NCI-H226 (cell line): ENCODE data around the gene AATK.

ENCODE experiments used
- DNase-seq: peaks from one replicate; pipeline ENCODE4 v3.0.0-alpha.2; 2015

AATK gene

DNA sequence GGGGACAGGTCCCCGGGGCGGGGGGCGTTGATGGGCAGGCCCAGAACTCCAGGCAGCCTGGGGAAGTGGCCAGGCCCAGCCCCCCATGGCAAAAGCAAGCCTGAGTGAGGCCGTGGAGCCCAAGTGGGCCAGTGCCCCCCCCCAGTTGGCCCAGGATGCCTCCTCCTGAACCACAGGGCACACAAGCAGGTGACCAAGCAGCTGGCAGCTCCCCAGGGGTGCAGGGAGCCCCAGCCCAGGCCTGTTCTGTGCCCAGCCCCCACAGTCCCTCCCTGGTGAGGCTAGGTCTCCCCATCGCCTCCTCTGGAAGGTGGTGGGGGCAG is 38.9 kb downstream of the AATK start:
- no peak for DNase-seq

DNA sequence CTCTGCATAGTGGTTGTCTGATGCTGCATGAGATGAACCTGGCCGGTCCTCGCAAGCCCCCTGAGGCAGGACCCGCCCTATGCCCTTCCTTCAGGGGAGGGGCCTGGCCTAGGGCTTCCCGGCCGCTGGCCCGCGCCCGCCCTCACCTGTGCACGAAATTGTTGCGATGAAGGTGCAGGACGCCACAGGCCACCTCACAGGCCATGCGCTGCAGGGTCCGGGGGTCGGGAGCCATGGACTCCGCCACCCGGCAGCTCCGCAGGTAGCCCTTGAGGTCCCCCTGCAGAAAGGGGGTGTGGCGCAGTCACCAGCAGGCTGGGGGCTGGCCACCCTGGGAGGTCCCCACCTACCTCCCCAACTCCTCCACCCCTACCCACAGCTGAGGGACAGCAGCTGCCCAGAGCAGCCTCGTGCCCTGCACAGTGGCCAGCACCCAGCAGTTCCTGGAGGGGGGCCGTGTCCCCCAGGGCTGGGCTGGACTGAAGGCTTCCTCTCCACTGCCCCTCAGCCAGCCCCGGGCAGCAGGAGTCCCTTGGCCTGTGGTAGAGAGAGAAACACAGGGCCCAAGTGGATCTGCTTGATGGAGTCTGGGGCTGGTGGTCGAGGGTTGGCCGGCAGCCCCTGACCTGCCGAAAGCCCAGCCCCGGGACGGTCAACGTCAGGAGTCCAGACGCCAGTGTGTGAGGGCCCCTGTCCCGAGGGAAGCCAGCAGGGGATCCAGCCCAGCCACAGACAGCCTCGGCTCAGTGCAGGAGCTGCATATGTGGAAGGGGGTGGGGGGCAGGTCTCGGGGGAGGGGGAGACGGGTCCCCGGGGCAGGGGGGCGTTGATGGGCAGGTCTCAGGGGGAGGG is 39.5 kb downstream of the AATK start:
- DNase-seq: no peak

DNA sequence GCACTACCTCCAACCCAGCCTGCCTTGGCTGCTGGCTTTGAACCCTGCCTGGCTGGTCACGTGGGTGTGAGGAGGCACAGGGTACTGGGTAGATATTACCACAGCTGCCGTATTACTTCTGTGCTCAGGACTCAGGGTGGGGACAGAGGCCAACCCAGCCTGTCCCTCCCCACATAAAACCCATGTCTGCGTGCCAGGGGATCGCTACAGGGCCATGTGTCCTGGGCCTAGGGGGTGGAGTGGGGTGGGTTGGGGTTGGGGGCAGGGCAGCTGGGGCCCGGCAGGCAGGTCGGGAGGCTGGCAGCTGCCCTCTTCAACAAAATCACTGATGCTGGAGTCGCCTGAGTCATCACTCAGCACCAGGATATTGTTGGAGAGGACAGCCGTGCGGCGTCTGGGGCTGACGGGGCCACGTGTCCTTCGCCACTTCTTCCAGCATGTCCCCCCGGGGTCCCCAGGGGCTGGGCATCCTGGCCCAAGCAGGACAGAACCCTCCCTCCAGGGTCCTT is 40.4 kb downstream of the AATK start:
- no peak for DNase-seq

DNA sequence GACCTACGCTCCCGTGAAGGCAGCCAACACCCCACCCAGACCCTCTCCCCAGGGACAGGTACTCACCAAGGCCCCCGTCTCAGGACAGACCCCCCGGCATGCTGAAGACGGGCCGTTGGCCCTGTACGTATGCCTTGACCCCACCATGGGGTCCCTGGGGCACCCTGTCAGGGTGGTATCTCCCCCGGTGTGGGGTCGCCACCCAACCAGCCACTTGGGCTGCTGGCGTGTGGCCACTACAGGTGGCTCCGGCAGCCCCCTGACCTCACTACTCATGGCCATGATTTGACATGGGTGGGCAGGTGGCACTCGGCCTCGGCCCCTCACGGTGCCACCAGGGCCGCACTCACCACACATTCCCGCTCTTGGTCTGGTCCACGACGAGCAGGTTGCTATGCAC is 41.6 kb downstream of the AATK start:
- DNase-seq: no peak

DNA sequence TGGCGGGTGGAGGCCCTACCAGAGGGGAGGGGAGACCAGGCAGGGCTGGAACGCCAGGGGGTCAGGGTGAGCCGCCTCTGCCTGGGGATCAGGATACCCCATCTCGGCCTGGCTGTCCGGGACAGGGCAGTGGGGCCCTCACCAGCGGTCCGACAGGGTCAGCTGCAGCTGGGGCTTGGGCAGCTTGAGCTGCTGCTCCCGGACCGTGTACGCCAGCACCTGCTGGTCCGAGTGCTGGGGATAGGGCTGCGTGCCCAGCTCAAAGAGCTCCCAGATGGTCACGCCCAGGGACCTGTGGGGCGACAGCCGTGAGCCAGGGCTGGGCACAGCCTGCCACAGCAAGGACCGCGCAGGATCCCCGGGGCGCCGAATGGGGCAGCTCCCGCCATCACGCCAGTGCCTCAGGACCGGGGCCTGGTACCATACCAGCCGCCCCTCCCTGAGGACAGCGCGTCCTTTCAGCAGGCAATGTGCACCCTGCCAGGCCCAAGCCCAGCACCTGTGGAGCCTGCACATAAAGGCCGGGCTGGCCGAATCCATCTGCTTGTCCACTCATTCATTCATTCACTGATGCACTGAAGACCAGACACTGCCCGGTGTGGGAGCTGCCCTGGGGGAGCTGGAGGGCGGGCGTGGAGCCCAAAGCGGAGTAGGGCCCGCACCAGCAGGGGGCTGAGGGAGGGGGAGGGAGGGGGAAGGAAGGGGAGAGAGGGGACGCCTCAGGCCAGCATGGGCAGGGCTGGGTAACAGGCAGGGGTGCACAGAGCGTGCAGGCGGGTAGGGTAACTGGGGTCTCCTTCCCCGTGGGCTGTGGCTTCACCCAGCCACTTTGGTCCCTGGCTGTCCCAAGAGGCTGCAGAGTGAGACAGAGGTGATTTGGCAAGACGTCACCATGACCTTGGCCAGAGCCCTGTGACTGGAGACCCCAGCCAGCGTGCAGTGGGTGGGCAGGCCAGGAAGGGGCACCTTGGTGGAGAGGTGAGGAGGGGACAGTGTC is 42.7 kb downstream of the AATK start:
- no peak for DNase-seq

DNA sequence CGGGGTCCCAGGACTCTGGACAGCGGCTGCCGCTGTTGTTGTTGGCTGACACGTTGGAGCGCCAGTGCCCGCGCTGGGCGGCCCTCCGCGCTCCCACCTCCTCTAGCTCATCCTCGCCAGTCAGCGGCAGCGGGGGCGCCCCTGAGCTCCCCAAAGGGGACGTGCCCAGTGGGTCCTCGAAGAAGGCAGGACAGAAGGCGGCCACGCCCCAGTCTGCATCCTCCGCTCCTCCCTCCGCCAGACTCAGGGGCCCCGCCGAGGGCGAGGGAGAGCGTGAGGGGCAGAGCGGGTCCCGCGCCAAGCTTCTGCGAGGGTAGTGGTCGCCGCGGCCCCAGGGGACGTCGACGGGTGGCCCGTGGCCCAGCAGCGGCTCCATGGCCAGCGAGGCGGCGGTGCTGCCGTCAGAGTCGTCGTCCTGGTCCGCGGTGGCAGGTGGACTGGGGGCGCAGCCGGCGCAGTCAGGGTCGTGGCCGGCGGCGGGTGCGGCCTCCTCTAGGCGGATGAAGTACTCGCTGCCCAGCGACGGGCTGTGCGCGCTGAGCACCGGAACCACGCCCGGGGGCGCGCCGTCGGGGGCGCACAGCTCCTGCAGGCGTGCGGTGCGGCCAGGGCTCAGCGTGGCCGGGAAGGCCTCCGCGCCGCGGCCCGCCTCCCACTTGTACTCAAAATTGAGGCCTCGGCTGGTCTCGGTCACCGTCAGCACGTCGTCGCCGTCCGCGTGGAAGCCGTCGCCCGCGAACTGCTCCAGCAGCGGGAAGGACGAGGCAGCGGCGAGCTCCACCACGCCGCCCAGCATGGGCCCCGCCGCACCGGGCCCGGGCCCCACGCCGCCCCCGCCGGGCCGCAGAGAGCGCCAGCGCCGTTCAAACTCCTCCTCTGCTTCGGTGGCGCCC is 43.9 kb downstream of the AATK start:
- no peak for DNase-seq

DNA sequence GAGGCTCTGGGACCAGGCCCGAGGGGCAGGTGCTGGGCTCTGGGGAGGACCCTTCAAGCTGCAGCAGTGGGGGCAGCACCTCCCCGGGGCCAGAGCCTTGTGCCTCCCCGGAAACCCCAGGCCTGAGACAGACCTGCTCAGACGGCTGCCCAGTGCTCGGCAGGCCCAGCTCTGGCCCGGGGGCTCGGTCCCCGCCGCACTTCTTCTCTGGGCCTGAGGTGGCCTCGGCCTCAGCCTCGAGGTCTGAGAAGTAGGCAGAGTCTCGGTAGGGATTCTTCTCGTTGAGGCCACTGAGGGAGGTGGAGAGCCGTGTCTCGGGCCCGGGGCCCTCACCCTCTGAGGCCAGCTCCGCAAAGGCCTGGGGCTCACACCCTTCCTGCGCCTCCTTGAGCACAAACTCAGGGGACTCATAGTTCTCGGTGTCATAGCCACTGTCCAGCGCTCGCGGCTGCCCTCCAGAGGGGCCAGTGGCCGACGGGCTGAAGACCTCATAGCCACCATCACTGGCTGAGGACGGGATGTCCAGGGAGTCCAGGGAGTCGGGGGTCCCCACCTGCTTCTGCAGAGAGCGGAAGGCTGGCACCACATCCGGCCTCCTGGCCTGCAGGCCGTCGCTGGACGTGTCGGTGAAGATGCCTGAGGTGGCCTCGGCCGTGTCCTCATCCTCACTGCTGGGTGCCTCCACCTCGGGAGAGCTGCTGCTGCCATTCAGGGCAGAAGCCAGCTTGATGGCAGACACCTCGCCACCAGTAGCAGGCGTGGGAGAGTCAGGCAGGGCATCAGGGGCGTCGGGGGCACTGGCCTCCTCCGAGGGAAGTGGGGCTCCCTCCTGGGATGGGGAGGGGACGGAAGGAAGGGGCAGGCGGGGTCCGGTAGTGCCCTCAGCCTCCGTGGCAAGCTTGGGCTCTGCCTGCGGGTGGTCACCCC is 45.1 kb downstream of the AATK start:
- no peak for DNase-seq

DNA sequence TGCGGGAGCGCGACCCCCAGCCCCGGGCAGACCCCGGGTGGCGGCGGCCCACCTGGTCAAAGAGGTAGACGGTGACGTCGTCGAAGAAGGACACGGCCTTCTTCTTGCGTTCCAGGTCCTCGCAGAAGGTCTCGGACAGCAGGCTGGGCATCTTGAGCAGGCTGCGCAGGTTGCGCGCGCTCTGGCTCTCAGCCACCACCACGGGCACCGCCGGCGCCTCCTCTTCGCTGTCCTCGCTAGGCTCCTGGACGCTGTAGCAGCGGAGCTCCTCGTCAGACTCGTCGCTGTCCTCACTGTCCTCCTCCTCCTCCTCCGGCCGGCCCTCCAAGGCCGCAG is 45.9 kb downstream of the AATK start:
- DNase-seq: no peak

DNA sequence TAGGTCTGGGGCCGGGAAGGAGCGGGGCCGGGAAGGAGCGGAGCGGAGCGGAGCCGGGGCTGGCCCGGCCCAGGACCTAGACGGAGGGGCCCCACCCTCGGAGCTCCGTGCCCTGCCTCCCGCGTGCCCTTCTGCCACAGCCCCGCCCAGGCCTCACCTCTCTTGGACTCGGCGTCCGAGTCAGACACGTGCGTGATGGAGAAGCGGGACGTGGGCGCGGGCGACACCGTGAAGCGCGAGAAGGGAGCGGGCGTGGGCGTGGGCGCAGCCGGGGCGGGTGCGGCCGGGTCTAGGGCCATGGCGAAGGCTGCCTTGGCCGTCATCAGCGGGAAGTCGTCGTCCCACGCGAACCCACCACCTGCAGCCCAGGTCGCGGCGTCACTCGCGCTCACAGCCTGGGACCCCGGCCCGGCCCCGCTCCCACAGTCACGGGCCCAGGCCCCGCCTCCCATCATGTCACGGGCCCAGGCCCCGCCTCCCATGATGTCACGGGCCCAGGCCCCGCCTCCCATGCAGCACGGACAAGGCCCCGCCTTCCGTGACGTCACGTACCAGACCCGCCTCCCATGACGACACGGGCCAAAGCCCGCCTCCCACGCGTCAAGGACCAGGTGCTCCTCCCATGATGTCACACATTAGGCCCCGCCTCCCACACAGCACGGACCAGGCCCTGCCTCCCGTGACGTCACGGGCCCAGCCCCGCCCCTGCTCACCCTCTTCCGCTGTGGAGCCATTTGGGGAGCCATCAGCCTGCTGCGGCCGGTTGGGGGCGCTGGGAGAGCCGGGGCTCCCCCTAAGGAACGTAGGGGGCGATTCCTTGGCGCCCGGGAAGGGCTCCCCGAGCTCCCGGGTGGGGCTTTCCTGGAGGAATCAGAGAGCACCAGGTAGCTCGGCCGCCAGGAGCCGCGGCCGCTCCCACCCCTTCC is 46.5 kb downstream of the AATK start:
- DNase-seq: peak; percentile 90

DNA sequence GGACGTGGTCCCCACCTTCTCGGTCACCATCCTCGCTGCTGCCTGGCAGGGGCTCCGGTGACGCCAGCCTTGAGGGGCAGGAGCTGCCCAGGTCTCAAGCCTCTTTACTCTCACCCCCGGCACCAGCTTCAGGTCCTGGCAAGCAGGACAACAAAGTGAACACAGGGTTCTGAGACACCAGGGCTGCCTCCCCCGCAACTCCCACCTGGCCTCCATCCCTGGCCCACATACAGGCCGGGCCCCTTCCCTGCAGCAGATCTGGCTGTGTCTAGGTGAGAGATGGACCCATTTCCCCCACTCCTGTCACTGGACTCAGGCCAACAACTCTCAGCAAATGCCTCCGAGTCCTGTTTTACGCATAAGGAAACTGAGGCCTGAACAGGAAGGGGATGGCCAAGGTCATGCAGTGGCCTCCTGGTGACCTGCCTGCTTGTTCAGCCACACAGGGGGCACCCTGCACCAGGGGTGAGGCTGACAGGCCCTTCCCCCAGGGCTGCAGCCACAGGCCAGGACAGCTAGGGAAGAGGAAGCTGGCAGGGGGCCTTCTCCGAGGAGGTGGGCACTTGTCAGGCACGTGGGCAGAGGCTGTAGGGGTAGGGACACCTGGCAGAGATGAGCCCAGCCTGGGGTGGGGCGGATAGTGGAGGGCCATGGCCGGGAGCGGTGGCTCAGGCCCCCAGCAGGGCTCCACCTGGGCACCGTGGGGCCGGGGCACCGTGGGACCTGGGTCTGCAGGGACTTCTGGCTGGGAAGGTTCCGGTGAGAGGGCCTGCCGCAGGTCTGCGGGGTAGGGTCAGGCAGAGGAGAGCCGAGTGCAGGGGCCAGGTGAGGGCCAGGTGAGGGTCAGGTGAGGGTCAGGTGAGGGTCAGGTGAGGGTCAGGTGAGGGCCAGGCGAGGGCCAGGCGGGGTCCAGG is 47.5 kb downstream of the AATK start:
- DNase-seq: no peak

DNA sequence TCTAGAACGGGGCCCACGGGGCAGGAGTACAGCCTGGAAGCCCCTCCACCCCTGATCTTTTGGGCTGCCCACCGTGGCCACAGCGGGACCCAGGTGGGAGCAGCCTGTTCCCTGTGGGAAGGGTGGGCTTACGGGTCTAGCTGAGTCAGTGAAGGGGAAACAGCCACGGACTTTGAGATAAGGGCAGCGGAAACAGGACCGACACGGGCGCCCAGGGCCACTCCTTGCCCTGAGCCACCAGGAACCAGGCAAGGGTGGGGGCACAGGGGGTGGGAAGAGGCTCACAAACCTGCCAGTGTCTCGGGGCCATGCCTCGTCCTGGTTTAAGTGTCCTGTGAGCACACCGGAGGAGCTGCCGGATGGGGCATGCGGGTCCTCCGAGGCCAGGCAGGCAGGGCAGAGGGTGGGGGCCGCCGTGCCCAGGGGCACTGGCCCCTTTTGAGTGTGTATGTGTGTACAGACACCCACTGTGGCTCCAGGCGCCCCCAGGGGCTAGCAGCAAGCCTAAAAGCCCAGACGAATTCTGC is 48.3 kb downstream of the AATK start:
- no peak for DNase-seq

DNA sequence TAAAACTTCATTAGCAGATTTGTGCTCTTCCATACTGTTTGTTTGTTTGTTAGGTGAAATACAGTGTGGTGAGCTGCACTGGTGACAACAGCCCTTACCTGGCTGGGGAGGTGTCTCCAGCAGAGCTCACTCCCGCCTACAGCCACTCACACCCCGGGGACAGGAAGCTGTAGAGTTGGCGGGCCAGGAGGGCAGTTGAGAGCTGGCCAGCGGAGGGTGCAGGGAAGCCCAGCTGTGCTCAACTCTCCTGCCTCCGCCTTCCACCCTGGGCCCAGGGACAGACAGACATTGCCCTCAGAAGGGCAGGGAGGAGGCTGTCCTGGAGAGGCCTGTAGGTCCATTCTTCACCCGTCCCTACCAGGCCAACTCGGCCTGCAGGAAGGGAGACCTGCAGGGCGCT is 49.3 kb downstream of the AATK start:
- DNase-seq: no peak

DNA sequence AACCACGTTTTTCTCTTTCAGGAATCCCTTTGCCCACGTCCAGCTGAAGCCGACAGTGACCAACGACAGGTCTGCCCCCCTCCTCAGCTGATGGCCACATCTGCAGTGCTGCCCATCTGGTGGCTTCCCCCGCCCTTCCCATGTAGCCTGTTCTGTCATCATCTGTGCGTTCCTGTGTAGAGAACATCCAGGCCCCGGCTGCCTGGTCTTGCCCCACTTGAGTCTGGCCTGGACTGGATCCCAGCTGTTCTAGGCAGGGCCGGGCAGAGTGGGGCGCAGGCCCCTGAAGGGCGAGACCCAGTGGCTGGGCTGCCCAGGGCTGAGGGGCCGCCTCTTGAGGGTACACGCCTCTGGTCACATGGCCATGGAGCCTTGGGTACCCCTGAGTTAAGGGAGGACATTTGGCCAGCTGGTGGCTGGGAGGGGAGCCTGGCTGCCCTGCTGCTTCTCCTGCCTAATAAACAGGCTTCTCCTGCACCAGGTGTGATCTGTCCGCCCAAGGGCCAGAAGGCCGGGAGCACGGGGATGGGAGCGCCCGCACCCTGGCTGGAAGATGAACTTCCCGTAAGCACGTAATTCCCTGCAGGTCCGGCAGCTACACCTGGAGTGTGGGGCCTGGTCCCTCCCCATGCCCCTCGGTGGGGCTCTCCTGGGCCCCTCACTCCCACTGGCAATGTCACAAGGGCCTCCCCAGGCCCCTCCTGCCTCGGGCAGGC is 50.1 kb downstream of the AATK start:
- DNase-seq: no peak

DNA sequence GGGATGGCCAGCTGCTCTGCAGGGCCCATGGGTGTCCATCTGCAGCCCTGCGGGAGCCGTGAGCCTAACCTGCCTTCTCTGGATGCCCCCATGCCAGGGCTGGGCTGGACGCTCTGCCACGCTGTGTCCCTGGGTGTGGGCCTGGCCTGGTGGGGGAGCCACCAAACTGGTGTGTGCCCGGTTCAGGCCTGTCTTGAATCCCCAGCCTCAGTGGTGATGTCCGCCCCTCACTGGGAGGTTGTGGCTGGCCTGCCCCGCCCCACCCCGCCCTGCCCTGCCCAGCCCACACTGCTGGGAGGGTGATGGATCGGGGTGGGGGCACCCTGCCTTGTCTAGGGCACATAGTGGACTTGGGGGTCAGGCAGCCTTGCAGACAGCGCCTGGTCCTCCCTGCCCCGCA is 50.8 kb downstream of the AATK start:
- no peak for DNase-seq

DNA sequence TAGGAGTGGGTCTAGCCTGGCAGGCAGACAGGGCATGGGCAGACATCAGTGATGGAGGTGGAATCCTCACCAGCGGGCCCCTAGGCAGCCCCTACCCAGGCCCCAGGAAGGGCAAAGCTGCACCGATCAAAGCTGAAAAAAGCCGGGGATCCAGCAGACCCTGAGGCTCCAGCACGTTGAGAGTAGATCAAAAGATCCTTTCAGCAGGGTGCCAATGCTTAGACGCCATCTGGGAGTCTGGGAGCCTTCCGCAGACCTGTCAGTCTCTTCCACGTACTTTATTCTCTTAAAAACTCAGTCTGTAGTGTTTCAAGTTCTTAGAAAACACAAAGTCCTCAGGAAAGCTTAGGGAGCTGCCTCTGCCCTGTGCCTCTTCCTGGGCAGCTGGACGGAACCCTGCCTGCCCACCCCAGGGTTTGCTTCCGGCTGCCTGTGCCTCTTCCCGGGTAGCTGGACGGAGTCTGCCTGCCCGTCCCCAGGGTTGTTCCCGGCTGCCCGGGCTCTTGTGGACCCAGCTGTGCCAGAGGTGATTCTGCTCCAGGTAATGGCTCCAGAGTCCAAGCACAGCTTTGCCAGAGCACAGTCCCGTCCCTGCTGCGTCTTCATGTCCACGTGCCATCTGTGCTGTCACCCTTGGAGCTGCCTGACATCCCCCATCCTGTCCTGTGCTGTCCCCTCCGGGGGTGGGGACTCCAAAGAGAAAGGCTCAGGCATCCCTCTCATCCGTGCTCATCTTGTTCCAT is 51.5 kb downstream of the AATK start:
- DNase-seq: no peak

DNA sequence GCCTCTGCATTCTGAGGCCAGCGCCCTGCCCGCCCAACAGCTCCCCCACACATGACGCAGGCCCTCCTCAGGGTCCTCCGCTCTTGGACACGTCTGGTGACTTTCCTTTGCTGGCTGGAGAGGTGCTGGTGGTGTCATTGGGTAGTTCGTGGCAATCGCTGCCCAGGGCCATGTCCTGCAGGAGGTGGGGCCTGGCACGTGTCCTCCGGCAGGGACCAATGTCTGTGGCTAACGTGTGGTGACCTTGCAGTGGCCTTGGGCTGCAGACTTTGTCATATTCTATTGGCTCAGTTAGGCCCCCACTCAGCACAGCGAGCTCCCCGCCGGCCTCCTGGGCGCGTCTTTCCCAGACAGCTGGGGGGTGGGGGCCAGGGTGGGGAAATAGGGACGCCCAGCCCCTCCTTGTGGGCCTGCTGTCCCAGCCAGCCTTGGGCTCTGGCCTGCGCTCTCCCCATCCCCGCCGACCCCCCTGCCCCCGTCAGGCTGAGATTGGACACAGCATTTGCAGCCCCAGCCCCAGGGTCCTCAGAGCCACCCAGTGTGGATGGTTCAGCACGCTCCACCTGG is 52.8 kb downstream of the AATK start:
- DNase-seq: no peak

DNA sequence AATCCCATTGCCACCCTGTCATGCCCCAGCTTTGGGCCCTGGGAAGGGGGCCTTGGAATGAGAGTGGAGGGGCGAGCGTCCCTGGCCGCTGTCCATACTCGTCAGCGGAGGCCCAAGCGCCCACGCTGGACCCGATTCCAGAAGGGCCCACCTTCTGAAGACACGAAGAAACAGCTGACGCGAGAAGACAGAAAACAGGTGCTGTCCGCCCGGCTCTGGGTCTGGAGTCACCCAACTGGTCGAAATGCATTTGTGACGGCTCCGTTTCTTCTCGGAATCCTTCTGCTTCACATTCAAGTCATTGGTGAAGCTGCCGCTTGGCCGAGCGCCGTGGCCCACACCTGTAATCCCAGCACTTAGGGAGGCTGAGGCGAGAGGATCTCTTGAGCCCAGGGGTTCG is 53.6 kb downstream of the AATK start:
- no peak for DNase-seq
